SK-N-SH (cell line): ENCODE data around the gene RPS6KL1. TPM values are rescaled to one million over a fixed set of nuclear protein-coding genes. Genes with fewer than 3 reads are reported as not detected.
A peak's percentile ranks its signal among the peaks of the same experiment; 100 is the strongest.

Source experiments
- CTCF ChIA-PET: fragments of 300-600, 350-600 bp; formaldehyde crosslinking; extraction: SDS; loops from one replicate; lab custom pipeline; 2021; lab: Yijun Ruan, JAX
- POLR2A ChIA-PET: fragments of 350-600 bp; sonication (Branson Sonifier 250); formaldehyde crosslinking; extraction: SDS; loops from one replicate; lab custom pipeline; 2020; ENCODE audit warnings: antibody characterized with exemption, inconsistent platforms; lab: Yijun Ruan, JAX
- DNase-seq: peaks from one replicate; pipeline ENCODE4 v3.0.0; 2012
- H2AFZ ChIP-seq: fragments of 200-600 bp; sonication (generic); 2 replicates; pipeline ENCODE4 v1.8.1; 2016; ENCODE audit warnings: antibody characterized with exemption, mild to moderate bottlenecking, low read depth
- H3F3A ChIP-seq: fragments of 200-600 bp; sonication (generic); replicated peaks from 2 replicates; pipeline ENCODE3; 2016; ENCODE audit warnings: antibody characterized with exemption, mild to moderate bottlenecking; ENCODE audit not compliant: insufficient read depth
- H3K27ac ChIP-seq, 2 experiments: fragments of 200-500 bp in 1 of 2; fragments of 200-600 bp in 1 of 2; sonication (Bioruptor generic) in 1 of 2; sonication (generic), shearing (Covaris generic) in 1 of 2; 2 replicates each; pipeline versions ENCODE4 v1.5.1 to v1.6.1; 2014 to 2016; ENCODE audit warnings: low read depth in 2 of 2, inconsistent platforms in 1 of 2, low read length in 1 of 2, mild to moderate bottlenecking in 1 of 2, mixed read lengths in 1 of 2
- H3K27me3 ChIP-seq: fragments of 200-600 bp; sonication (generic), shearing (Covaris generic); 2 replicates; pipeline ENCODE4 v1.6.1; 2016; ENCODE audit warnings: mixed run types; ENCODE audit not compliant: insufficient read depth
- H3K36me3 ChIP-seq, 2 experiments: fragments of 200-500 bp in 1 of 2; fragments of 200-600 bp in 1 of 2; sonication (Bioruptor generic) in 1 of 2; sonication (generic) in 1 of 2; replicated peaks in 1 of 2; 2 replicates each; pipeline versions ENCODE3 to v1.5.1; 2014 to 2016; ENCODE audit warnings: low read length in 1 of 2, mild to moderate bottlenecking in 1 of 2; ENCODE audit not compliant: insufficient read depth in 2 of 2, control insufficient read depth in 1 of 2
- H3K4me1 ChIP-seq, 2 experiments: fragments of 200-500 bp in 1 of 2; fragments of 200-600 bp in 1 of 2; sonication (Bioruptor generic) in 1 of 2; sonication (generic), shearing (Covaris generic) in 1 of 2; 2 replicates each; pipeline versions ENCODE4 v1.5.1 to v1.6.1; 2014 to 2016; ENCODE audit warnings: low read depth in 1 of 2, low read length in 1 of 2, mixed run types in 1 of 2; ENCODE audit not compliant: insufficient read depth in 2 of 2, control insufficient read depth in 1 of 2
- H3K4me2 ChIP-seq: fragments of 200-600 bp; sonication (generic), shearing (Covaris generic); 2 replicates; pipeline ENCODE4 v1.6.1; 2017; ENCODE audit warnings: mixed run types
- H3K4me3 ChIP-seq, 2 experiments: fragments of 200-500 bp in 1 of 2; fragments of 200-600 bp in 1 of 2; sonication (Bioruptor generic) in 1 of 2; sonication (generic), shearing (Covaris generic) in 1 of 2; 2 replicates each; pipeline versions ENCODE4 v1.5.1 to v1.8.1; 2014 to 2016; ENCODE audit warnings: low read depth in 2 of 2, inconsistent platforms in 1 of 2, low read length in 1 of 2, mild to moderate bottlenecking in 1 of 2, mixed read lengths in 1 of 2, moderate library complexity in 1 of 2
- H3K79me2 ChIP-seq: fragments of 200-600 bp; sonication (generic); 2 replicates; pipeline ENCODE4 v1.8.1; 2017; ENCODE audit warnings: mild to moderate bottlenecking; ENCODE audit not compliant: insufficient read depth
- H3K9ac ChIP-seq: fragments of 200-600 bp; sonication (generic); 2 replicates; pipeline ENCODE4 v1.6.1; 2017; ENCODE audit warnings: mixed run types
- H3K9me2 ChIP-seq: fragments of 200-600 bp; sonication (generic); 2 replicates; pipeline ENCODE4 v1.6.1; 2017; ENCODE audit warnings: mixed run types
- H3K9me3 ChIP-seq: fragments of 200-600 bp; sonication (generic); 2 replicates; pipeline ENCODE4 v1.6.1; 2017; ENCODE audit warnings: mixed run types, mild to moderate bottlenecking, moderate library complexity
- H4K20me1 ChIP-seq: fragments of 200-600 bp; sonication (generic); 2 replicates; pipeline ENCODE4 v1.6.1; 2017; ENCODE audit warnings: mild to moderate bottlenecking, mixed run types; ENCODE audit not compliant: insufficient read depth
- EP300 ChIP-seq, 2 experiments: IDR thresholded peaks; 2 replicates each; pipeline versions ENCODE4 v1.4.0 to v1.6.1; 2012; ENCODE audit warnings: borderline replicate concordance in 1 of 2, low read depth in 1 of 2, low read length in 1 of 2
- EZH2phosphoT487 ChIP-seq: fragments of 200-600 bp; sonication (generic); IDR thresholded peaks from 2 replicates; pipeline ENCODE4 v1.6.1; 2017; ENCODE audit warnings: low read depth, mixed run types, mild to moderate bottlenecking, antibody characterized with exemption, moderate library complexity, borderline replicate concordance
- FOSL2 ChIP-seq: IDR thresholded peaks from 2 replicates; pipeline ENCODE4 v1.4.0; 2012; ENCODE audit warnings: low read depth, mild to moderate bottlenecking, moderate library complexity, borderline replicate concordance
- MEF2A ChIP-seq: IDR thresholded peaks from 2 replicates; pipeline ENCODE4 v1.4.0; 2012; ENCODE audit warnings: low read depth, borderline replicate concordance
- MXI1 ChIP-seq: IDR thresholded peaks from 2 replicates; pipeline ENCODE4 v1.6.1; 2012; ENCODE audit warnings: mild to moderate bottlenecking, low read depth, low read length, improper control_type of control experiment
- NFIC ChIP-seq: IDR thresholded peaks from 2 replicates; pipeline ENCODE4 v1.4.0; 2012; ENCODE audit warnings: borderline replicate concordance
- PBX3 ChIP-seq: IDR thresholded peaks from 2 replicates; pipeline ENCODE4; 2012
- RAD21 ChIP-seq: IDR thresholded peaks from 2 replicates; pipeline ENCODE4 v1.6.1; 2012; ENCODE audit warnings: mild to moderate bottlenecking, low read length
- SIN3A ChIP-seq: IDR thresholded peaks from 2 replicates; pipeline ENCODE4 v1.6.1; 2012; ENCODE audit warnings: low read depth, mild to moderate bottlenecking, low read length, moderate library complexity, borderline replicate concordance
- SMC3 ChIP-seq: IDR thresholded peaks from 2 replicates; pipeline ENCODE4 v1.6.1; 2012; ENCODE audit warnings: low read depth, low read length, improper control_type of control experiment
- TAF1 ChIP-seq: IDR thresholded peaks from 2 replicates; pipeline ENCODE4 v1.6.1; 2012; ENCODE audit warnings: low read depth, mild to moderate bottlenecking, low read length, moderate library complexity, borderline replicate concordance
- TEAD4 ChIP-seq: IDR thresholded peaks from 2 replicates; pipeline ENCODE4 v1.4.0; 2012; ENCODE audit warnings: mild to moderate bottlenecking, borderline replicate concordance; ENCODE audit not compliant: insufficient read depth
- USF1 ChIP-seq: IDR thresholded peaks from 2 replicates; pipeline ENCODE4 v1.4.0; 2012; ENCODE audit warnings: low read depth, borderline replicate concordance
- WGBS: methylation state at CpG from one replicate; pipeline ENCODE4 v1.1.6; 2017; ENCODE audit warnings: low lambda C conversion rate; 5-methylcytosine and 5-hydroxymethylcytosine counted together
- polyA plus RNA-seq, 3 experiments: library from polyadenylated mRNA; depleted of rRNA; stranded (reverse); fragments of >200 nt; gene quantifications; 2 replicates each; pipeline ENCODE4 v1.2.3, GENCODE V29; 2012
- TF ChIP-seq, protein P1 (sequence below): IDR thresholded peaks from 2 replicates; pipeline ENCODE4 v1.6.1; 2012; ENCODE audit warnings: mild to moderate bottlenecking, low read depth, low read length, moderate library complexity
- TF ChIP-seq, protein P2 (sequence below): IDR thresholded peaks from 2 replicates; pipeline ENCODE4 v1.4.0; 2012; ENCODE audit warnings: low read depth, borderline replicate concordance
- TF ChIP-seq, protein P3 (sequence below): IDR thresholded peaks from 2 replicates; pipeline ENCODE4 v1.4.0; 2012; ENCODE audit warnings: low read depth

The RPS6KL1 gene
- polyA plus RNA-seq, 1 of the 3 experiments (the other 2 are of a cell fraction): 2.5 TPM

DNA sequence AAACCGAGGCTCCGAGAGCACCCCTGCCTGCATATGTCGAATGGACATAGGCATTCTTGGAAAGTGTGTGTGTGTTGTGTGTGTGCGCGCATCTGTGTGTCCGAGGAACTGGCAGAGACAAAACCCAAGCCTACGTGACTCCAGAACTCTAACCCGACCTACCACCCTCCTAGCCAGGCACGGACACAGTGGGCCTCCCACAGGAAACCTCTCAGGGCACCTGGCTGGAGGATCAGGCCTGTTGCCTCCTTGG, 32.9 kb upstream of the RPS6KL1 start:
- POLR2A ChIA-PET: interaction anchor here (0.6 to 2.0 kb wide), 5 partner anchors 8 to 113 kb away, joined by 3 to 6 read pairs (median 3); partner anchors contain the start of gene ZC2HC1C
- CTCF ChIA-PET: interaction anchor here (1.2 to 1.8 kb wide), 4 partner anchors 8 to 352 kb away, joined by 3 to 10 read pairs (median 6); no protein-coding TSS in a partner anchor

DNA sequence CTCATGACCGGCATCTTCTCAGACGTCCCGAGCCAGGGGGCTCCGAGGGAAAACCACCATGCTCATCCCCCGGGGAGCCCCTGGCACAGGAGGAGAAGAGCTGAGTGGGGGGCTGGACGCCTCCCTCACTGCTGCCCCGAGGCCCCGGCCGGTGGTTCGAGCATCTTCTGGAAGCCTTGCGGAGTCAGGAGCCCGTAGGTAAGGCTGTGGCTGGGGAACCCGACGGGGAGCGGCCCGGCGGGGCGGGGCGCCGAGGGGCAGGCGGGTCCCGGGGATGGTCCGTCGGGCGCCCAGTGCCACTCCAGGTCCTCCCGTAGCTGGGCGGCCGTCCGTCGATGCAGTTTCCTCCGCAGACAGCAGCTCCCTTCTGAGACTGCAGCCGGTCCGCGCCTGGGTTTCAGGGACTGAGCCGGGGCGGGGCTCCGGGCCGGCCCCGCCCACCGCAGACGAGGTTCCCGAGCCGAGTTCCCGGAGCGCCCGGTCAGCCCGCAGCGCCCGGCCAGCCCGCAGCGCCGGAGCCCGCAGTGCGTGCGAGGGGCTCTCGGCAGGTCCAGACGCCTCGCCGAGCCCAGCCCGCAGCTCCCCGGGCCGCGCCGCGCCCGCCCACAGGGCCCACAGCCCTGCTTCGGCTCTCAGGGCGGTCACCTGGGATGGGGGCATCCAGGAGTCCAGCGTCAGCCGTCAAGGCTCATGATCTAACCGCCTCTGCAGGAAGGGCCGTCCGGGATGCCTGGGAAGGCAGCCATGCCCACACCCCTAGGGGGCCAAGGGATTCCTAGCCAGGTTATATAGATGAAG, 32.4 kb upstream of the RPS6KL1 start, which contains the start of gene PGF:
TSS of gene PGF (minus strand) at position 369 of the 798 bp plus-strand sequence. CDS start at position 14, 355 bp downstream.
- Histone ChIP-seq H3K9me2 (no peaks in the 10 kb centered on the region), H3K4me2 (peak within 1 kb of the TSS; percentile 85), H3K27ac (peak within 1 kb of the TSS in 1 of 2 experiments; percentile 51; a peak in 1 of 4 replicates), H2AFZ (peak within 1 kb of the TSS; percentile 87), H3K79me2 (no peaks in the 10 kb centered on the region), H3K4me3 (peak within 1 kb of the TSS; percentile 49 to 65), H3K36me3 (no peaks in the 10 kb centered on the region), H3K9me3 (no peaks in the 10 kb centered on the region), H3K9ac (peak within 1 kb of the TSS; percentile 56), H3F3A (no peaks in the 10 kb centered on the region), H4K20me1 (no peaks in the 10 kb centered on the region), H3K4me1 (peaks cover 0 to 43% of the 10 kb centered on the region in 2 experiments; a peak in 2 of 4 replicates), H3K27me3 (no peaks in the 10 kb centered on the region)
- ChIA-PET POLR2A (interaction anchor here (0.6 to 2.0 kb wide), 8 partner anchors 9 to 114 kb away, joined by 3 to 6 read pairs (median 3); partner anchors contain the start of gene ZC2HC1C), CTCF (interaction anchor here (0.6 to 2.2 kb wide), 10 partner anchors 9 to 353 kb away, joined by 3 to 26 read pairs (median 5); no protein-coding TSS in a partner anchor)
- peak; percentile 93 for DNase-seq
- 27% methylated on average over 7 of the region's 73 CpGs for WGBS
- no peak for TF ChIP-seq EZH2phosphoT487
- no peak for TF ChIP-seq USF1
- no peak for TF ChIP-seq EP300 (IDR thresholded peaks at IDR 0.05; ENCODE audit: borderline replicate concordance in 1 of 2, low read depth in 1 of 2, low read length in 1 of 2)
- no peak for TF ChIP-seq RAD21
- TF ChIP-seq, protein P1, sequence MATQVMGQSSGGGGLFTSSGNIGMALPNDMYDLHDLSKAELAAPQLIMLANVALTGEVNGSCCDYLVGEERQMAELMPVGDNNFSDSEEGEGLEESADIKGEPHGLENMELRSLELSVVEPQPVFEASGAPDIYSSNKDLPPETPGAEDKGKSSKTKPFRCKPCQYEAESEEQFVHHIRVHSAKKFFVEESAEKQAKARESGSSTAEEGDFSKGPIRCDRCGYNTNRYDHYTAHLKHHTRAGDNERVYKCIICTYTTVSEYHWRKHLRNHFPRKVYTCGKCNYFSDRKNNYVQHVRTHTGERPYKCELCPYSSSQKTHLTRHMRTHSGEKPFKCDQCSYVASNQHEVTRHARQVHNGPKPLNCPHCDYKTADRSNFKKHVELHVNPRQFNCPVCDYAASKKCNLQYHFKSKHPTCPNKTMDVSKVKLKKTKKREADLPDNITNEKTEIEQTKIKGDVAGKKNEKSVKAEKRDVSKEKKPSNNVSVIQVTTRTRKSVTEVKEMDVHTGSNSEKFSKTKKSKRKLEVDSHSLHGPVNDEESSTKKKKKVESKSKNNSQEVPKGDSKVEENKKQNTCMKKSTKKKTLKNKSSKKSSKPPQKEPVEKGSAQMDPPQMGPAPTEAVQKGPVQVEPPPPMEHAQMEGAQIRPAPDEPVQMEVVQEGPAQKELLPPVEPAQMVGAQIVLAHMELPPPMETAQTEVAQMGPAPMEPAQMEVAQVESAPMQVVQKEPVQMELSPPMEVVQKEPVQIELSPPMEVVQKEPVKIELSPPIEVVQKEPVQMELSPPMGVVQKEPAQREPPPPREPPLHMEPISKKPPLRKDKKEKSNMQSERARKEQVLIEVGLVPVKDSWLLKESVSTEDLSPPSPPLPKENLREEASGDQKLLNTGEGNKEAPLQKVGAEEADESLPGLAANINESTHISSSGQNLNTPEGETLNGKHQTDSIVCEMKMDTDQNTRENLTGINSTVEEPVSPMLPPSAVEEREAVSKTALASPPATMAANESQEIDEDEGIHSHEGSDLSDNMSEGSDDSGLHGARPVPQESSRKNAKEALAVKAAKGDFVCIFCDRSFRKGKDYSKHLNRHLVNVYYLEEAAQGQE: no peak
- TF ChIP-seq FOSL2: no peak
- peak; percentile 54; the same call in 1 of the 2 replicates for TF ChIP-seq TAF1
- TF ChIP-seq SIN3A: 0 out of 2 replicates have a peak, but pooled peaks have one; percentile 14
- TF ChIP-seq, protein P2, sequence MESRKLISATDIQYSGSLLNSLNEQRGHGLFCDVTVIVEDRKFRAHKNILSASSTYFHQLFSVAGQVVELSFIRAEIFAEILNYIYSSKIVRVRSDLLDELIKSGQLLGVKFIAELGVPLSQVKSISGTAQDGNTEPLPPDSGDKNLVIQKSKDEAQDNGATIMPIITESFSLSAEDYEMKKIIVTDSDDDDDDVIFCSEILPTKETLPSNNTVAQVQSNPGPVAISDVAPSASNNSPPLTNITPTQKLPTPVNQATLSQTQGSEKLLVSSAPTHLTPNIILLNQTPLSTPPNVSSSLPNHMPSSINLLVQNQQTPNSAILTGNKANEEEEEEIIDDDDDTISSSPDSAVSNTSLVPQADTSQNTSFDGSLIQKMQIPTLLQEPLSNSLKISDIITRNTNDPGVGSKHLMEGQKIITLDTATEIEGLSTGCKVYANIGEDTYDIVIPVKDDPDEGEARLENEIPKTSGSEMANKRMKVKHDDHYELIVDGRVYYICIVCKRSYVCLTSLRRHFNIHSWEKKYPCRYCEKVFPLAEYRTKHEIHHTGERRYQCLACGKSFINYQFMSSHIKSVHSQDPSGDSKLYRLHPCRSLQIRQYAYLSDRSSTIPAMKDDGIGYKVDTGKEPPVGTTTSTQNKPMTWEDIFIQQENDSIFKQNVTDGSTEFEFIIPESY: no peak
- no peak for TF ChIP-seq SMC3

More for the DNA sequence above, 32.9 kb upstream of the RPS6KL1 start:
- WGBS: 94% methylated on average over 9 of the region's 9 CpGs
- Histone ChIP-seq H3K27me3 (no peaks in the 10 kb centered on the region), H3K36me3 (no peaks in the 10 kb centered on the region), H3F3A (no peaks in the 10 kb centered on the region), H4K20me1 (no peaks in the 10 kb centered on the region), H3K4me3 (peak overlapping the region in 1 of 2 experiments; percentile 49; a peak in 2 of 4 replicates), H3K79me2 (no peaks in the 10 kb centered on the region), H3K9ac (no peak overlapping the region), H3K4me1 (peaks cover 0 to 43% of the 10 kb centered on the region in 2 experiments; a peak in 2 of 4 replicates), H3K4me2 (no peak overlapping the region), H2AFZ (no peak overlapping the region), H3K27ac (no peak overlapping the region), H3K9me2 (no peaks in the 10 kb centered on the region), H3K9me3 (no peaks in the 10 kb centered on the region)
- no peak for DNase-seq
- no peak for TF ChIP-seq PBX3
- no peak for TF ChIP-seq SMC3
- no peak for TF ChIP-seq TEAD4
- TF ChIP-seq MXI1: no peak
- no peak for TF ChIP-seq MEF2A
- TF ChIP-seq NFIC: no peak
- TF ChIP-seq, protein P3, sequence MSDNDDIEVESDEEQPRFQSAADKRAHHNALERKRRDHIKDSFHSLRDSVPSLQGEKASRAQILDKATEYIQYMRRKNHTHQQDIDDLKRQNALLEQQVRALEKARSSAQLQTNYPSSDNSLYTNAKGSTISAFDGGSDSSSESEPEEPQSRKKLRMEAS: no peak
- TF ChIP-seq RAD21: no peak
